ENCODE data around the gene XYLB.

Gene XYLB

GRCh38 chr3:38353151-38353550 is 6.6 kb downstream of the XYLB start:
- DNase-seq (ENCODE audit: low read depth), result peak; percentile 34
- TF ChIP-seq CTCF (conservative IDR thresholded peaks at IDR 0.05; ENCODE audit: low read depth, low read length), result no peak
- H3K4me3 ChIP-seq (ENCODE audit: low read depth, low read length), result no peak overlapping the region

GRCh38 chr3:38354588-38355330 is 8.2 kb downstream of the XYLB start:
- no peak for TF ChIP-seq CTCF (conservative IDR thresholded peaks at IDR 0.05; ENCODE audit: low read depth, low read length)
- H3K4me3 ChIP-seq (ENCODE audit: low read depth, low read length), result no peak overlapping the region
- DNase-seq (ENCODE audit: low read depth), result peak; percentile 87

GRCh38 chr3:38359038-38359437 is 12.5 kb downstream of the XYLB start:
- no peak for DNase-seq (ENCODE audit: low read depth)
- no peak for TF ChIP-seq CTCF (conservative IDR thresholded peaks at IDR 0.05; ENCODE audit: low read depth, low read length)
- H3K4me3 ChIP-seq (ENCODE audit: low read depth, low read length), result no peak overlapping the region

GRCh38 chr3:38360345-38360744 is 13.8 kb downstream of the XYLB start:
- no peak for DNase-seq (ENCODE audit: low read depth)
- H3K4me3 ChIP-seq (ENCODE audit: low read depth, low read length), result no peak overlapping the region
- no peak for TF ChIP-seq CTCF (conservative IDR thresholded peaks at IDR 0.05; ENCODE audit: low read depth, low read length)

- H3K4me3 ChIP-seq (ENCODE audit: low read depth, low read length), result no peak overlapping the region
- TF ChIP-seq CTCF (conservative IDR thresholded peaks at IDR 0.05; ENCODE audit: low read depth, low read length), result no peak
- DNase-seq (ENCODE audit: low read depth), result no peak
These were observed 14.9 kb downstream of the XYLB start for GRCh38 chr3:38361496-38361895.

GRCh38 chr3:38362825-38363224 is 16.2 kb downstream of the XYLB start:
- TF ChIP-seq CTCF (conservative IDR thresholded peaks at IDR 0.05; ENCODE audit: low read depth, low read length), result no peak
- DNase-seq (ENCODE audit: low read depth), result no peak
- H3K4me3 ChIP-seq (ENCODE audit: low read depth, low read length), result no peak overlapping the region

- no peak for TF ChIP-seq CTCF (conservative IDR thresholded peaks at IDR 0.05; ENCODE audit: low read depth, low read length)
- H3K4me3 ChIP-seq (ENCODE audit: low read depth, low read length), result no peak overlapping the region
- no peak for DNase-seq (ENCODE audit: low read depth)
These were observed 18.3 kb downstream of the XYLB start for GRCh38 chr3:38364721-38365400.

All from choroid plexus epithelial cell (primary cell).